HG03139 (cell line): ENCODE data around the gene DIS3L.
"Not testable (repeated sequence)": the region's sequence is repeated elsewhere in the genome, so short reads cannot be mapped to it uniquely, and the experiment has no call there.

Source experiments
- ATAC-seq: cut with Tn5 transposase; IDR thresholded peaks from one replicate; pipeline ENCODE4 v1.9.1; 2021; ENCODE audit not compliant: unreplicated experiment

Gene DIS3L

DNA sequence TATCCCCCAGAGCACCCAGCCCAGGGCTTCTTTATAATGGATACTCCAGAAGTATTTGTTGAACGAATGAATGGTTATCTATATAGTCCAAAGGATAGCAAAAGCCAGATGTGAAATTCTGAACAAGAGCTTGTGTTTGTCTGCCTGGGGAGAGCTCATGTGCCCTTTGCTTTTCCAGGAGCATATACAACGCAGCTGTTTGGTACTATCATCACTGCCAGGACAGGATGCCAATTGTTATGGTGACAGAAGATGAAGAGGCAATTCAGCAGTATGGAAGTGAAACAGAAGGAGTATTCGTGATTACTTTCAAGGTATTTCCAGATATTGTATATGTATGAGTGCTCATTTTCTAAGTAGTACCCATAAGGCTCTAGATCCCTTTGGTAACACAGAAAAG, 15.2 kb downstream of the DIS3L start:
- ATAC-seq: no peak

DNA sequence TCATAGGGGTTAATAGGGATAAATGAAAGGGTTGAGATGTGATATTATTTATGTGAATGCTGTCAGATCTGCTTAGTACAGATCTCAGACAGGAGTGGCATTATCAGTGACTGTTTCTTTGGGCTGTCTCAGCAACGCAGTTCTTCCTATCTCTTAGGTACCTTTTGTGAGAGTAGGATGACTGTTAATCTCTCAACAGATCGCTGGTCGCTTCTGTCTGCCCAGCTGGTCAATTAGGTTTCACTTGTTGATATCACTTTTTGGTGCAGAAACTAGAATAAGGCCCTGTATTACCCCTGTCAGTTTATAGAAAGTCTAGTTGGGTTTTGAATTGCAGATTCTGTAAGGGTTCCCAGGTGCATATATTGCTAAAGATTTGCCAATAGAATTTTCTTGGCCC, 16.5 kb downstream of the DIS3L start:
- ATAC-seq: no peak

DNA sequence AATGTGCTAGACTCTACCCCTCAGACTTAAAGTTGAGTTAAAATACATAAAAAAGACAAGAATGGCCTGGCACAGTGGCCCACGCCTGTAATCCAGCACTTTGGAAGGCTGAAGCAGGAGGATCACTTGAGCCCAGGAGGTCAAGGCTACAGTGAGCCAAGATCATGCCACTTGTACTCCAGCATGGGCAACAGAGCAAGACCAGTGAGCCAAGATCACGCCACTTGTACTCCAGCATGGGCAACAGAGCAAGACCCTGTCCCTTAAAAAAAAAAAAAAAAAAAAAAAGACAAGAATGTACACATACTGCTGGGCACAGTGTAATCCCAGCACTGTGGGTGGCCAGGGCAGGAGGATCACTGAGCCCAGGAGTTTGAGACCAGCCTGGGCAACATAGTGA, 17.4 kb downstream of the DIS3L start:
- no peak for ATAC-seq

DNA sequence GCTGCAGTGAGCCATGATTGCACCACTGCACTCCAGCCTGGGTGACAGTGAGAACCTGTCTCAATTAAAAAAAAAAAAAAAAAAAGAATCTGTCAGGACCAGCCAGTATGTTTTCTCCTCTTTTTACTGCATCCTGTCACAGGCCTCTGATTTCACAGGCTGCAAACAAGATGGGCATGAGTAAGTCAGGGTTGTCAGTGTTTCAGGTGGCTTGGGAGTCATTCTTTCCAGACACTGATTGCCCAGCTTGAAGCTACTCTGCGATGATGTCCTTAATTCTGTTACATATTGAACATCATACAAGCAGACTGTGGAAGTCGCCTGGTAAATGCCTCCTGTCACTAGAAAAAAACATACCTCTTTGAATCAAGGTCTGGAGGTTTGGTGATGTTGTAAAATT, 18.8 kb downstream of the DIS3L start:
- no peak for ATAC-seq

DNA sequence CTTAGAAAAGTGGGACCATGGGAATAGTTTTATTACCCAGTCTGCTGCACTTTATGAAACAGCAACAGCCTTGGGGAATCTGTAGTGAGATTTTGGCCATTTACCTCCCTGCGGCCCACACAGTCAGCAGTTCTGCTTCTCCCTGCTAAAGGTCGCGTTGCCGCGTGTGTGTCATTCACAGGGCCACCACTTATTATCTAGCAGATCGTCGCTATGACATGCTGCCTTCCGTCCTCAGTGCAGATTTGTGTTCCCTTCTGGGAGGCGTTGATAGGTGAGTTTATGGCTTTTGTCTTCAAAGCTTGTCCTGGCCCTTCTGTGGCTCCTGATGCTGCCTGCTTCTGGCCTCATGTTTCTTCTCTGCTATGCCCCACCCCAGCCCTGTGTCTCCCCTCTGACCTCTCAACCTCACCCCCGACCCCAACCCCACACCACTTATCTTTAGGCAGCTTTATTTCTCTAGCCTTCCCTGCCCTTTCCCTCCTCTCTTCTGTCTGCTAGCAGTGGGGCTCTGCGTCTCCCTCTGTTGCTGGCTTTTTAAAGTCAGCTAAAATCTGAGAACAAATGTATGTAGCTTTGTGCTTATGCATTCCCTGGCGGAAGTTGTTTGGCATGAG, 30.1 kb downstream of the DIS3L start:
- ATAC-seq: no peak

DNA sequence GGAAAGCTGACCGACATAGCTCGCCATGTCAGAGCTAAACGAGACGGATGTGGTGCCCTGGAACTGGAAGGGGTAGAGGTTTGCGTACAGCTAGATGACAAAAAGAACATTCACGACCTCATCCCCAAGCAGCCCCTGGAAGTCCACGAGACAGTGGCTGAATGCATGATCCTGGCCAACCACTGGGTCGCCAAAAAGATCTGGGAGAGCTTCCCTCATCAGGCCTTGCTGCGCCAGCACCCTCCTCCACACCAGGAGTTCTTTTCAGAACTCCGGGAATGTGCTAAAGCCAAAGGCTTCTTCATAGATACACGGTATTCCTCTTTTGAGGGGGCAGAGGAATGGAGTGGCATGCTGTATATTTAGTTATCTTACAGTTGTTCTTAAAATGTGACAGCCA, 32.7 kb downstream of the DIS3L start:
- ATAC-seq: no peak

DNA sequence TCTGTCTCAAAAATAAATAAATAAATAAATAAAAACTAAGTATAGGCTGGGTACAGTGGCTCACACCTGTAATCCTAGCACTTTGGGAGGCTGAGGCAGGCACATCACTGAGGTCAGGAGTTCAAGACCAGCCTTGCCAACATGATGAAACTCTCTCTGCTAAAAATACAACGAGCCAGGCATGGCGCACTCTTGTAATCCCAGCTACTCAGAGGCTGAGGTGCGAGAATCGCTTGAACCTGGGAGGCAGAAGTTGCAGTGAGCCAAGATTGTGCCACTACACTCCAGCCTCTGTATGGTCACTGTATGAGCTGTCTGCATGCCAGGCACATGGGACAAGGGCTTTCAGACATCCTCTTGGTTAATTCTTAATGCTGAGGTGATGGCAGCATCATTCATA, 34.4 kb downstream of the DIS3L start:
- no peak for ATAC-seq

DNA sequence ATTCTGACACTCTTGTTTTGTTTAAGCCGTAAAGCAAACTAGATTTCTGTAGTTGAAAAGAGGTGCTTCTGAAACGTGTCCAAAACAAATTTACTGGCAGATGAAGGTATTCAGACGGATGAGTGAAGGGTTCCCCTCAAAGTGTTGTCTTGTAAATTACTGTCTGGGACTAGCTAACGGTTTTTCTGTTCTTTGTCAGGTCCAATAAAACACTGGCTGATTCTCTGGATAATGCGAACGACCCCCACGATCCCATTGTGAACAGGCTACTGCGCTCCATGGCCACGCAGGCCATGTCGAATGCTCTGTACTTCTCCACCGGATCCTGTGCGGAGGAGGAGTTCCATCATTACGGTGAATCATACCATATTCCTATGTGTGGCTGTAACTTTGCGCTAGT, 35.4 kb downstream of the DIS3L start:
- ATAC-seq: no peak

DNA sequence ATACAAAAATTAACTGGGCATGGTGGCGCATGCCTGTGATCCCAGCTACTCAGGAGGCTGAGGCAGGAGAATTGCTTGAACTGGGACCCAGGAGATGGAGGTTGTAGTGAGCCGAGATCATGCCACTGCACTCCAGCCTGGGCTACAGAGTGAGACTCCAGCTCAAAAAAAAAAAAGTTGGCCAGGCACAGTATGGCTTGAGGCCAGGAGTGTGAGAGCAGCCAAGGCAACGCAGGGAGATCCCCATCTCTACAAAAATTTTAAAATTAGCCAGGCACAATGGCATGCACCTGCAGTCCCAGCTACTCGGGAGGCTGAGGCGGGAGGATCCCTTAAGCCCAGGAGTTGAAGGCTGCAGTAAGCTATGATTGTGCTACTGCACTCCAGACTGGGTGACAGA, 55.2 kb downstream of the DIS3L start:
- ATAC-seq: not testable (repeated sequence)

DNA sequence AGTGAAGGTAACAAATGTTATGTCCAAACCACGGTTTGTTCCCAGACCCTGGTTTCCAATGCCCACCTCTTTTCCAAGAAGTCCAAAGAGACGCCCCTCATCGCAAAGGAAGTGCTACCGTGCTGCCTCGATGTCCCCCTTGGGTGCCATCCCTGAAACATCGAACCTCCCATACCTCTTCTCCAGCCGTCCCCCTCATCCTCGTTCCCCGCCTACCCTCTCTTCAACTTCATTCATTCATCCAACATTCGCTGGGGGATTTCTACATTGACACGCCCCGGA, 62.6 kb downstream of the DIS3L start:
- ATAC-seq: no peak

DNA sequence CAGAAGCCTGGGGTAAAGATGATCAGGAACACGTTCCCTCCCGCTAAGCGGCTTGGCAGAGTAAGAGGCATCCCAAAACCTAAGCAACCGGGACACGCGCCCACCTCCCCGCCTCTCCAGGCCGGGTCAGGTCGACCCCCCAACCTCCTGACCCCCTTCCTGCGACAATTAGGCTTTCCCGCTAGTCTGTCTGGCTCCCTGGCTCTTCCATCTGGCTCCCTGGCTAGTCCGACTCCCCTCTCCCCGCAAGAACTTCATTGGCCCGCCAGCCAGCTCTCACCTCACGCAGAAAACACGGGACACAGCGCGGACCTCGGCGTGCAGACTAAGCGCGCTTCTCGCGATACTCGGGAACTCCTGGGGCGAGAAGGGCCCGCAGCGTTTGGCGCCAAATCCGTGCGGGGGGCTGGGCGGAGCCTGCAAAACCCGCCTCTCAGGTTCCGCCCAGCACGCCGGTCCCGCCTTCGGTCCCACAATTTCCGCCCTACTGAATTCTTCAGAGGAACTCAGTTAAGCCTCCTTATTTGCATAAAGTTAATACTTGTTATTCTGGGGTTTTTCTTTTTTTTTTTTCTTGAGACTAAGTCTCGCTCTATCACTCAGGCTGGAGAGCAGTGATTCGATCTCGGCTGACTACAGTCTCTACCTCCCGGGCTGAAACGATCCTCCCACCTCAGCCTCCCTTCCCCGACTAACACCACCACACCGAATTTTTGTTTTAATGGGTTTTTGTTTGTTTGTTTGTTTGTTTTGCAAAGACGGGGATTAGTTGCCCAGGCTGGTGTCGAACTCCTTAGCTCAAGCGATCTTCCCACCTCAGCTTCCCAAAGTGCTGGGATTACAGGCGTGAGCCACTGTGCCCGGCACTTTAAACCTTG, 63.2 kb downstream of the DIS3L start, which contains the start of gene TIPIN:
TIPIN (minus strand) TSS at position 327 of the 878 bp plus-strand sequence. CDS start 3,738 bp downstream, outside the sequence.
- ATAC-seq: peak; percentile 93

DNA sequence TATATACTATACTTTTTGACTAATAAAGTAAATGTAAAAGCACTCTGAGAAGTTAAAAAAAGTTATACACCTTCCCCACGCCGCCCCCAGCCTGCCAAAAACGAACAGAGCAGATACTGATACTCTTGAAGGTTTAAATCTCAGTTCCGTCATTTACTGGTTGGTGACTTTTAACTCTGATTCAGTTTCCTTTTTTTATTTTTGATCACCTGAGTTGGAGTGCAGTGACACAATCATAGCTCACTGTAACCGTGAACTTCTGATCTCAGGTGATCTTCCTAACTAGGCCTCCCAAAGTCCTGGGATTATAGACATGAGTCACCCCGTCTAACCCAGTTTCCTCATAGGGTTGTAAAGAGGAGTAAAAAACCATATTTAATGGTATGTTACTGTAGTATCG, 66.4 kb downstream of the DIS3L start:
- ATAC-seq: no peak

DNA sequence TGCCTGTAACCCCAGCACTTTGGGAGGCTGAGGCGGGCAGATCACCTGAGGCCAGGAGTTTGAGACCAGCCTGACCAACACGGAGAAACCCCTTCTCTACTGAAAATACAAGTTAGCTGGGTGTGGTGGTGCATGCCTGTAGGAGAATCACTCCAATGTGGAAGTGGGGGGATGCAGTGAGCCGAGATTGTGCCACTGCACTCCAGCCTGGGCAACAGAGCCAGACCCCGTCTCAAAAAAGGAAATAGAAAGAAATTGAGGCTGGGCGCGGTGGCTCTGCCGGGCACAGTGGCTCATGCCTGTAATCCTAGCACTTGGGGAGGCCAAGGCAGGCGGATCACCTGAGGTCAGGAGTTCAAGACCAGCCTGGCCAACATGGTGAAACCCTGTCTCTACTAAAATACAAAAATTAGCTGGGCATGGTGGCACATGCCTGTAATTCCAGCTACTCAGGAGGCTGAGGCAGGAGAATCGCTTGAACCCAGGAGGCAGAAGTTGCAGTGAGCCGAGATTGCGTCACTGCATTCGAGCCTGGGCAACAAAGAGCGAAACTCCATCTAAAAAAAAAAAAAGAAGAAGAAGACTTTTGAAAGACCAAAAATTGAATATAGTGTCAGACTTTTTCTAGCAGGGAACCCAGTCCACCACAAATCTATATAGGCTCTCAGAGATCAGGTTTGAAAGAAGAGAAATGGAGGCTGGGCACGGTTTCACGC, 68.5 kb downstream of the DIS3L start:
- ATAC-seq: not testable (repeated sequence)

DNA sequence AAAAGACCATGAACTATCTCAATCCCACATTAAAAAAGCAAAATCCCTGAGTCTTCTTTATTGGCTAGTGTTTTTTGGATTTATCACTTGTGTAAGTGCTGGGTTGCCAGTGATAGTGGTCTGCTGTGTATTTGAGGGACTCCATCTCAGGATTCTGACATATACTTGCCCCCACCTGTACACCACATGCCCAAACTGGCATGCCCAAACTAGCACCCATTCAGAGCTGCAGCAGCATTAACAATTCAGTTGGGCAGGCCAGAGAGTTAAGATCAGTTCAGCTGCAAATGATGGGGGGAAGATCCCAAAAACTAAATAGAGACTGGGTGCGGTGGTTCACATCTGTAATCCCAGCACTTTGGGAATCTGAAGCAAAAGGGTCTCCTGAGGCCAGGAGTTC, 69.4 kb downstream of the DIS3L start:
- no peak for ATAC-seq

DNA sequence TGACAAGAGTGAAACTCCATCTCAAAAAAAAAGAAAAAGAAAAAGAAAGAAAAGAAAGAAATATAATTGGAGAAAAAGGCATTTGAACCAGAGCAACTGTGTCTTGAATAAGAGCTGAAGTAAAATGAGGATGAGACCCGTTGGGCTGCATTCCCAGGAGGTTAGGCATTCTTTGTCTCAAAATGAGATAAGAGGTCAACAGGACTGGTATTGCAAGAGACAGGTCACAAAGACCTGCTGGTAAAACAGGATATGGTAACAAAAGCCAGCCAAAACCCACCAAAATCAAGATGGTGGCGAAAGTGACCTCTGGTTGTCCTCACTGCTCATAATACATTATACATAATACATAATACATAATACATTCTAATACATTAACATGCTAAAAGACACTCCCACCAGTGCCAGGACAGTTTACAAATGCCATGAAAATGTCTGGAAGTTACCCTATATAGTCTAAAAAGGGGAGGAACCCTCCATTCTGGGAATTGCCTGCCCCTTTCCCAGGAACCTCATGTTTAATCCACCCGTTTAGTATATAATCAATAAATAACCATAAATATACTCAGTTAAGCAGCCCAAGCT, 71.7 kb downstream of the DIS3L start:
- no peak for ATAC-seq

DNA sequence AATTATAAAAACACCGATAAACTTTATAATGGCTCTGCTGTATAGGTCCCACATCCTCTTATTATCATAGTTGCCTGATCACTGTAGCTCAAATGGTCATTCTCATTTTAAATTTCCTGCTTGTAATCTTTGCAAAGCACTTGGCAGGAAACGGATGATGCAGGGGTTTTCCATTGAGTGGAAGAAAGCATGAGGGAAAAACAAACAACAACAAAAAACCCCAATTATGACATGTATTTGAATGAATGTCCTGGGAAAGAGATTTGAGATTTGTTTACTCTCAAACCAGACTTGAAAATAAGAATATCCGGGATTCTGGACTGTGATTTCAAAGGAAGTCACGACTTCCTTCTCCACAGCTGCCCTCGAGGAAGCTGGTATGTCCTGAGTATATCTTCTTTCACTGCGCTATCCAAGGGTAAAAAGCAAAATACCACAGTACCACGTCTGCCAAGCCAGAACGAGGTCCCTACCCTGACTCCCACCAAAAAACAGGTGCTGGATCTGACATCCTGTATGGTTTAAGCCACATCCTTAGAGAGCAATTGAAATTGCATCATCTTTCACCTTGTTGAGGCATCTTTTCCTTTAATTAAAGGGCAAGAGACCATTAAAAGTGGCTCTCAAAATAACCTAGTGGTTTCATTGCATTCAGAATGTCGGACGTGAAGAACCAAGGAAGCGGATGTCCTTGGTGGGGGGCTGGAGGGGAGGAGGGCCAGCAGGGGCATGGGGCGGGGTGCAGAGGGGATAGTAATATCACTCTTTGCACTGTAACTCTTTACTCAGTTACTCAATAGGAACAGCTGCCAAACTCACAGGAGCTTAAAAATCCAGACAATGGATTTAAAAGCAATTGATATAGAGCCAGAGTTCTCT, 76.6 kb downstream of the DIS3L start:
- no peak for ATAC-seq

DNA sequence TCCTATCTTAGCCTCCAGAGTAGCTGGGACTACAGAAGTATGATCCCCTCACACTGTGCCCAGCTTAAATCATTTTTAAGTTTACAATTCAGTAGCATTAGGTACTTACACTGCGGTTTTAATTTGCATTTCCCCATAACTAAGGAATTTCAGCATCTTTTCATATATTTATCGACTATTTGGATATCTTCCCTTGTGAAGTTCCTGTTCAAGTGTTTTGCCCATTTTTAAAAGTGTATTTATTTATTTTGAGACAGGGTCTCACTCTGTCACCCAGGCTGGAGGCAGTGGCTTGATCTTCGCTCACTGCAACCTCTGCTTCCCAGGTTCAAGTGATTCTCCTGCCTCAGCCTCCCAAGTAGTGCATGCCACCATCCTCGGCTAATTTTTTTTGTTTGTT, 80.8 kb downstream of the DIS3L start:
- no peak for ATAC-seq

DNA sequence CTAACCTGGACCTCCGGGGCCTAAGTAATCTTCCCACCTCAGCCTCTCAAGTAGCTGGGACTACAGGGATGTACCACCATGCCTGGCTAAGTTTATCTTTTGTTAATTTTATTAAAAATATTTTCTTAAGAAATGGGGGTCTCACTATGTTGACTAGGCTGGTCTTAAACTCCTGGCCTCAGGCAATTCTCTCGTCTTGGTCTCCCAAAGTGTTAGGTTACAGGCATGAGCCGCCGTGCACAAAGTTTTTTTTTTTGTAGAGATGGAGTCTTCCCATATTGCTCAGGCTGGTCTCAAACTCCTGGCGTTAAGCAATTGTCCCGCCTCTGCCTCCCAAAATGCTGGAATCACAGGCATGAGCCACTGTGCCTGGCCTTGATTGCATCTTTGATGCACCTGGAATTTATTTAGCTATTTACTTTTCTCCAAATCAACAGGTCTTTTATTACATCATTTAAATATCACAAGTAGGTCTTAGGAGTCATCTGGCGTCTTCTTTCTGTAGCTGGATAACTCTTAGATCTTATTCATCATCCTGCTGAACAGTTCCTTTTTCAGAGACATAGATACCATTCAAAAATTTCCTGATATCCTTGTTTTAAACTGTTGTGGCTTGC, 85.6 kb downstream of the DIS3L start:
- ATAC-seq: no peak

DNA sequence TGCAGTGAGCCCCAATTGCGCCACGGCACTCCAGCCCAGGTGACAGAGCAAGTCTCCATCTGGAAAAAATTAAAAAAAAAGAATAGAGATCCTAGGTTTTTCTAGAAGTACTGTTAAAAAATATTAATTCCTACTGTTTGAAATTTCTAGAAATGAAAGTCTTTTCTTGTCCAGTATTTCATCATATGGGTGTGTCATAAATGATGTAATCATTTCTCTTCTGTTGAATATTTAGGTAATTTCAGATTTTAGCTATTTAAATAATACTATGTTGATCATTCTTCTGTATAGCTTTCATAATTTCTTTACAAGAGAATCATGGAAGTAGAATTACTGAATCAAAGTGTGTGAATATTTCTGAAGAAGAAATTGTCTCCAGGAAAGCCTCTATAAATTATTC, 88.0 kb downstream of the DIS3L start:
- not testable (repeated sequence) for ATAC-seq
